GM12892 (cell line): ENCODE data around the gene NEDD4L.

ENCODE experiments used
- POLR2AphosphoS5 ChIP-seq: IDR thresholded peaks from 2 replicates; pipeline ENCODE4 v1.6.1; 2011; ENCODE audit warnings: low read depth, low read length, control low read depth
- TAF1 ChIP-seq: IDR thresholded peaks from 2 replicates; pipeline ENCODE4 v1.6.1; 2011; ENCODE audit warnings: low read depth, mild to moderate bottlenecking, control low read depth, low read length, borderline replicate concordance

GRCh38 chr18:58032233-58032632, 11.8 kb upstream of the NEDD4L start:
- TF ChIP-seq POLR2AphosphoS5 (no peak), TAF1 (no peak)
